ENCODE measurements around the gene LENG8. TPM values are rescaled to one million over a fixed set of nuclear protein-coding genes. Genes with fewer than 3 reads are reported as not detected.
A peak's percentile ranks its signal among the peaks of the same experiment; 100 is the strongest.
"Not testable (repeated sequence)": the region's sequence is repeated elsewhere in the genome, so short reads cannot be mapped to it uniquely, and the experiment has no call there.

The LENG8 gene
- total RNA-seq, 2 experiments from 2014 or later, result 63.2 to 137 TPM

GRCh38 chr19:54498451-54498772, 49.4 kb downstream of the LENG8 start:
- BruUV-seq (replicated peaks); POLR2A ChIA-PET; H3K79me2 ChIP-seq (ENCODE audit: insufficient read depth, low read depth, low read length); CTCF ChIA-PET (ENCODE audit: unreplicated experiment); H3K9me3 ChIP-seq (ENCODE audit: low read length); H3K27ac ChIP-seq (ENCODE audit: low read depth, low read length, poor library complexity, severe bottlenecking); H3K4me3 ChIP-seq (ENCODE audit: low read depth, low read length, poor library complexity, severe bottlenecking); H2AFZ ChIP-seq (ENCODE audit: low read length); DNase-seq (ENCODE audit: low spot score); H4K20me1 ChIP-seq (ENCODE audit: insufficient read depth, low read length); H3K4me2 ChIP-seq (ENCODE audit: low read length); H3K9me2 ChIP-seq (ENCODE audit: insufficient read depth, low read length); H3K36me3 ChIP-seq (ENCODE audit: insufficient read depth, low read length); intact Hi-C loops (cut with micrococcal nuclease; ENCODE audit: unreplicated experiment); H3K4me1 ChIP-seq (ENCODE audit: insufficient read depth, low read length, poor library complexity, severe bottlenecking): not testable (repeated sequence)

GRCh38 chr19:54502518-54503048, 53.6 kb downstream of the LENG8 start, which contains the start of gene LAIR2:
Gene LAIR2 (plus strand): TSS chr19:54502831. CDS start chr19:54502919, 88 bp downstream.
- Histone ChIP-seq H3K36me3 (ENCODE audit: insufficient read depth, low read length) (no peaks in the 10 kb centered on the region), H4K20me1 (ENCODE audit: insufficient read depth, low read length) (no peaks in the 10 kb centered on the region), H2AFZ (ENCODE audit: low read length) (no peak within 1 kb of the TSS), H3K4me2 (ENCODE audit: low read length) (no peak within 1 kb of the TSS), H3K27ac (ENCODE audit: low read depth, low read length, poor library complexity, severe bottlenecking) (no peak within 1 kb of the TSS), H3K4me3 (ENCODE audit: low read depth, low read length, poor library complexity, severe bottlenecking) (no peak within 1 kb of the TSS), H3K79me2 (ENCODE audit: insufficient read depth, low read depth, low read length) (no peaks in the 10 kb centered on the region), H3K4me1 (ENCODE audit: insufficient read depth, low read length, poor library complexity, severe bottlenecking) (no peaks in the 10 kb centered on the region), H3K9me2 (ENCODE audit: insufficient read depth, low read length) (no peaks in the 10 kb centered on the region), H3K9me3 (ENCODE audit: low read length) (no peaks in the 10 kb centered on the region)
- ChIA-PET CTCF (ENCODE audit: unreplicated experiment) (no interaction called here), POLR2A (no interaction called here)
- intact Hi-C loops (cut with micrococcal nuclease; ENCODE audit: unreplicated experiment), result no loop called here
- DNase-seq (ENCODE audit: low spot score), result no peak
- TF ChIP-seq EZH2phosphoT487 (IDR thresholded peaks at IDR 0.05; ENCODE audit: borderline replicate concordance, low read depth, low read length) (no peak), CTCF (conservative IDR thresholded peaks at IDR 0.05; ENCODE audit: low read length) (no peak)
- no TSS peak for BruUV-seq (replicated peaks)

- POLR2A ChIA-PET; H3K4me1 ChIP-seq (ENCODE audit: insufficient read depth, low read length, poor library complexity, severe bottlenecking); H3K27ac ChIP-seq (ENCODE audit: low read depth, low read length, poor library complexity, severe bottlenecking); DNase-seq (ENCODE audit: low spot score); H3K9me3 ChIP-seq (ENCODE audit: low read length); H3K4me3 ChIP-seq (ENCODE audit: low read depth, low read length, poor library complexity, severe bottlenecking); H3K36me3 ChIP-seq (ENCODE audit: insufficient read depth, low read length); H3K9me2 ChIP-seq (ENCODE audit: insufficient read depth, low read length); BruUV-seq (replicated peaks); H3K79me2 ChIP-seq (ENCODE audit: insufficient read depth, low read depth, low read length); CTCF ChIA-PET (ENCODE audit: unreplicated experiment); H3K4me2 ChIP-seq (ENCODE audit: low read length); intact Hi-C loops (cut with micrococcal nuclease; ENCODE audit: unreplicated experiment); H4K20me1 ChIP-seq (ENCODE audit: insufficient read depth, low read length); H2AFZ ChIP-seq (ENCODE audit: low read length): not testable (repeated sequence)
These were observed 56.5 kb downstream of the LENG8 start for GRCh38 chr19:54505542-54505941.

GRCh38 chr19:54506079-54506478, 57.1 kb downstream of the LENG8 start:
- CTCF ChIA-PET (ENCODE audit: unreplicated experiment), result no interaction called here
- no peak overlapping the region for H2AFZ ChIP-seq (ENCODE audit: low read length)
- H3K36me3 ChIP-seq (ENCODE audit: insufficient read depth, low read length), result no peaks in the 10 kb centered on the region
- TF ChIP-seq CTCF (conservative IDR thresholded peaks at IDR 0.05; ENCODE audit: low read length), result no peak
- no peak for TF ChIP-seq EZH2phosphoT487 (IDR thresholded peaks at IDR 0.05; ENCODE audit: borderline replicate concordance, low read depth, low read length)
- DNase-seq (ENCODE audit: low spot score), result no peak
- no peak overlapping the region for H3K27ac ChIP-seq (ENCODE audit: low read depth, low read length, poor library complexity, severe bottlenecking)
- H3K4me1 ChIP-seq (ENCODE audit: insufficient read depth, low read length, poor library complexity, severe bottlenecking), result no peaks in the 10 kb centered on the region
- no peak overlapping the region for H3K4me2 ChIP-seq (ENCODE audit: low read length)
- H3K4me3 ChIP-seq (ENCODE audit: low read depth, low read length, poor library complexity, severe bottlenecking), result no peak overlapping the region
- no peaks in the 10 kb centered on the region for H3K9me2 ChIP-seq (ENCODE audit: insufficient read depth, low read length)
- POLR2A ChIA-PET, result no interaction called here
- H3K9me3 ChIP-seq (ENCODE audit: low read length), result no peaks in the 10 kb centered on the region
- no peaks in the 10 kb centered on the region for H3K79me2 ChIP-seq (ENCODE audit: insufficient read depth, low read depth, low read length)
- H4K20me1 ChIP-seq (ENCODE audit: insufficient read depth, low read length), result no peaks in the 10 kb centered on the region
- no TSS peak for BruUV-seq (replicated peaks)
- intact Hi-C loops (cut with micrococcal nuclease; ENCODE audit: unreplicated experiment), result no loop called here

- H3K27ac ChIP-seq (ENCODE audit: low read depth, low read length, poor library complexity, severe bottlenecking); DNase-seq (ENCODE audit: low spot score); H3K9me3 ChIP-seq (ENCODE audit: low read length); BruUV-seq (replicated peaks); POLR2A ChIA-PET; H3K4me3 ChIP-seq (ENCODE audit: low read depth, low read length, poor library complexity, severe bottlenecking); H3K36me3 ChIP-seq (ENCODE audit: insufficient read depth, low read length); H3K79me2 ChIP-seq (ENCODE audit: insufficient read depth, low read depth, low read length); H4K20me1 ChIP-seq (ENCODE audit: insufficient read depth, low read length); H3K4me1 ChIP-seq (ENCODE audit: insufficient read depth, low read length, poor library complexity, severe bottlenecking); intact Hi-C loops (cut with micrococcal nuclease; ENCODE audit: unreplicated experiment); H2AFZ ChIP-seq (ENCODE audit: low read length); CTCF ChIA-PET (ENCODE audit: unreplicated experiment); H3K9me2 ChIP-seq (ENCODE audit: insufficient read depth, low read length): not testable (repeated sequence)
- peak overlapping the region; percentile 37; the same call in 1 of the 2 replicates for H3K4me2 ChIP-seq (ENCODE audit: low read length)
These were observed 58.2 kb downstream of the LENG8 start for GRCh38 chr19:54507038-54507717.

Measured in OCI-LY7 (cell line).